GM18505 (cell line): ENCODE data around the gene TXNRD2.

Source experiments
- ATAC-seq: cut with Tn5 transposase; IDR thresholded peaks from one replicate; pipeline ENCODE4 v1.9.1; 2021; ENCODE audit not compliant: unreplicated experiment
- POLR2A ChIP-seq: IDR thresholded peaks from 4 replicates; pipeline ENCODE4 v1.6.1; 2011; ENCODE audit warnings: borderline replicate concordance; ENCODE audit not compliant: insufficient read depth, insufficient read length; ENCODE audit errors: extremely low read depth

TXNRD2 gene

DNA sequence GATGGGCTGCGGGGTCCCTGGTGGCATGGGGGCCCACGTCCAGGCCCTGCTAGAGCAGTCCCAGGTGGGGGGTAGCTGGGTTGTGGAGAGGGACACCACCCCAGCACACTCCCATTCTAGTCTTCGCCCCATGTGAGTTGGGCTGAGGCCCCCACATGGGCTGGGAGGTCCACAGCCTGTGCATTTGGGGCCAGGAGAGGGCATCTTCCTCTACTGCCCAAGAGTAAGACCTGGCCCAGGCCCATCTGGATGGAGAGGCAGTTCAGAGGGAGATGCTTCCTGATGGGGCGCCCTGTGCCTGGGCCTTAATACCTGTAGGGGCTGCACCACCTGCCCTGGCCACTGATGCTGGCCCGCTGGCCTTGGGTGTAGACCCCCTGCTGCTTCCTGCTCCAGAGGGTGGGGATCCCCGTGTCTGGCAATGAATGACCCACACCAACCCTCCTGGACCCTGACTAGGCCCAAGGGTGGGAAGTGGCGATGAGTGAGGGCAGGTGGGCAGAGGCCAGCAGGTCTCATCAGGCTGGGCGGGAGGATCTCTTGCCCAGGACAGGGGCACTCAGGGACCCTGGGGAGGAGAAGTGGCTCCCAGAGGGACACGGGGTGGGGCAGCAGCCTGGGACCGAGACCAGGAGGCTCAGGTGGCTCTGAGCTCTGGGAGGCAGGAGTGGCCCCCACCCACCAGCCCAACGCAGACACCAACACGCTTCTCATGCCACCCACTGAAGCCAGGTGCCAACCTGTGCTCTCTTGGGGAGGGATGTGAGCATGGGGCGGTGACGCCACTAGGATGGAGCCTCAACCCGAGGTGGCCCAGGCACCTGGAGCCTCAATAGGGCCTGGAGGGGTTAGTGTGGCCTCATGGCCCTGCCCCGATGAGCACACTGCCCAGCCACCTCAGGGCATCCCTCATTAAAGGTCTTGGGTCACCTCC, 69.5 kb downstream of the TXNRD2 start:
- TF ChIP-seq POLR2A, result no peak
- ATAC-seq, result no peak

GRCh38 chr22:19871023-19871844, 70.4 kb downstream of the TXNRD2 start:
- ATAC-seq, result no peak
- TF ChIP-seq POLR2A, result no peak

GRCh38 chr22:19870153-19871022, 71.2 kb downstream of the TXNRD2 start:
- ATAC-seq, result no peak
- no peak for TF ChIP-seq POLR2A

DNA sequence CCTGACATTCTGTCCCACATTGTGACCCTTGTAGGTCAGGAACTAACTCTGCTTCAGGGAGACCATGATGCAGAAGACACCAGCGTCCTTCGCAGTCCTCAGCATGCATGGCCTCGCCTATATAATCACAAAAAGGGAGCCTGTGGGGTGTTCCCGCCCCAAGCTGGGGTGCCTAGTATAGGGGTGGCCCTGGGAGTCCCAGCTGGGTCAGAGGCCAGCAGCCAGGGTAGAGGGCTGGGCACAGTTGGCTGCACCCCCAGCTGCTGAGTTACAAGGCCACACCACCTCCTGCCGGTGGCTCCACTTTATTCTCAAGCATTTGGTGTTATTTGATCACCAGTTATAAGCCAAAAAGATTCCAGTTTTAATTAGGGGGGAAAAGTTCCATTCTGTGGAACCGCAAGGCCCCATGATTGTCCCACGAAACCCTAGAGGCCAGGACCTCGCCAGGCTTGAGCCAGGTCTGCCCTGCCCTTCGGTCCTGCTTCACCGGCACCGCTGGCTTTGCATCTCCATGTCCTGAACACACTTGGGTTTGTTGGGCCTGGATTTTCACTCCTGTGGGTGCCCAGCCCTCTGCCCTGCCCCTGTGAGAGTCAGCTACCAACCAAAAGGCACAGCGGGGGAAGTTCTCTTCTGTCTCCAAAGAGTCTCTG, 72.0 kb downstream of the TXNRD2 start:
- no peak for TF ChIP-seq POLR2A
- ATAC-seq, result no peak

DNA sequence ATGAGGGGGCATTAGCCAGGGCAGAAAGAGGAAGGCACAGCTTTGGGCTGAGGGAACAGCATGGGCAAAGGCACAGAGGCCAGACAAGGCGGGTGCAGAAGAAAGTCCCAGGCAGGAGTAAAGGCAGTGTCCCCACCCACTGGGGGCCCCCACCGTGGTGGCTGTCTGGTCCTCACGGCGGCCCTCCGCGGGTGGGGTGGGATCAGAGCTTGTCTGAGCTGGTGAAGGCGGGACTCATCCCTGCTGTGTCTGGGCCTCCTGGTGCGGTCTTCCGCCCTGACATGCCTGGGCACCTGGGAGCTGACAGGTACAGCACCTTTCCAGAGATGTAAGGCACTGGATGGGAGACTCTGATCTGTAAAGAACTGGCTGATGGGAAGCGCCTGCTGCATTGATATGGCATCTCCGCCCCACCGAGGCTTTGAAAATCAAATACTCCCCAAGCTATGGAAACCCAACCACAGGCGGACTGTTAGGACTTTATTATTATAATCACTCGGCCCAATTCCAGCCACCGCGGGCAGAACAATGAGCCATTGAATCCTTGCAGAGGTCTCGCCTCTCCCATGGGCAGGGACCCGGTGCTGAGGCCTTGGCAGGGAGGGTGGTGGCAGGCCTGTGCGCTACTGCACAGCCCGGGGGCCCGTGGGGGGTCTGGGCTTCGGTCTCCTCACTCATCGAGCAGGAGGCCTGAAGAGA, 72.7 kb downstream of the TXNRD2 start:
- ATAC-seq, result no peak

DNA sequence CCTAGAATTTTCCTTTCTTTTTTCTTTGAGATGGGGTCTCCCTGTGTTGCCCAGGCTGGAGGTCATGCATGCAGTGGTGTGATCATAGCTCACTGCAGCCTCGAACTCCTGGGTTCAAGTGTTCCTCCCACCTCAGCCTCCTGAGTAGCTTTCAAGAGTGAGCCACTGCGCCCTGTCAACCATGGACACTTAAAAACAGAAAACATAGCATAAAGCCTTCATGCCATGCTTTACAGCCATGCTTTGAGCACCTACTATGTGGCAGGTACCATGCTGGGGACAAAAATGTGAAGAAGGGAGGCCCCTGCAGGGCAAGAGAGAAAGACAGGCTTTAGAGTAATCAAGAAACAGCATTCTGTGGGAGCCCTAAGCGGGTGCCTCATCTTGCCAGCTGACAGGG, 73.3 kb downstream of the TXNRD2 start:
- no peak for ATAC-seq
- no peak for TF ChIP-seq POLR2A

More for the DNA sequence above, 72.7 kb downstream of the TXNRD2 start:
- TF ChIP-seq POLR2A, result no peak

DNA sequence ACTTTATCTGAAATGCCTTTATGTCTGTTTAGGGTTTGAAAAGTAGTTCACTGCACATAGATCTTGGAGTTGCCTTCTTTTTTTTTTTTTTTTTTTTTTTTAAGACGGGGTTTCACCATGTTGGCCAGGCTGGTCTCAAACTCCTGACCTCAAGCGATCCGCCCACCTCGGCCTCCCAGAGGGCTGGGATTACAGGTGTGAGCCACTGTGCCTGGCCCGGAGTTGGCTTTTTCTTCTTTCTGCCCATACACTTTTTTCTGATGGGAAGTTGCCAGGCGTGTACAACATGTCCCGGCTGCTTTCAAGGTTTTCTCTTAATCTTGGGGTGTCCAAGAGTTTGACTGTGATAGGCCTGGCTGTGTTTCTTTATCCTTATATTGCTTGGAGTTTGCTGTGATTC, 74.0 kb downstream of the TXNRD2 start:
- TF ChIP-seq POLR2A, result no peak

DNA sequence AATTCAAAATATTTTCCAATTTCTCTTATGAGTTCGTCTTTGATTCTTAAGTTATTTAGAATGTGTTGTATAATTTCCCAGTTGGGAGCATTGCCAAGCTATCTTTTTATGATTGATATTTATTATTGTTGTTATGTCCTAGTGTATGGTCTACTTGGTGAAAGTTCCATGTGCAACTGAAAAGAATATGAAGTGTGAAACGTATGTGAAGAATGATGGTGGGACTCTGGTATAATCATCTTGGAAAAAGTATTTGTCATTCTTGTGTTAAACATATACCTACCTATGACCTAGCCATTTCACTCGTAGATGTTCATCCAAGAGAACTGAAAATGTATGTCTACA, 75.0 kb downstream of the TXNRD2 start:
- ATAC-seq, result no peak
- no peak for TF ChIP-seq POLR2A

More for the DNA sequence above, 74.0 kb downstream of the TXNRD2 start:
- no peak for ATAC-seq

GRCh38 chr22:19865141-19865829, 76.3 kb downstream of the TXNRD2 start:
- ATAC-seq, result no peak
- no peak for TF ChIP-seq POLR2A

- TF ChIP-seq POLR2A, result no peak
- no peak for ATAC-seq
Measured at GRCh38 chr22:19864538-19865106, 77.0 kb downstream of the TXNRD2 start.

DNA sequence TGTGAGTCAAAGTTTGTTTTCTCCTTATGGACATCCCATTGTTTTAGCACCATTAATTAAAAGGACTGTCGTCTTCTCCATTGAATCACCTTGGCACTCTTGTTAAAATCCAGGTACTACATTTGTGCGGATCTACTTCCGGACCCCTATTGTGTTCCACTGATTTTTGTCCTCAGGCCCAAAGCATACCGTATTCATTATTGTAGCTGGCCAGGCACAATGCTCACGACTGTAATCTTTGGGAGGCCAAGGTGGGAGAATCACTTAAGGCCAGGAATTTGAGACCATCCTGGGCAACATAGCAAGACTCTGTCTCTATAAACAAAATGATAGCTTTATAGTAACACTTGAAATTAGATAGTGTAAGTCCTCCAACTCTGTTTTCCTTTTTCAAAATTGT, 78.0 kb downstream of the TXNRD2 start:
- ATAC-seq, result no peak
- no peak for TF ChIP-seq POLR2A
